T-helper 2 cell treated with Interferon-gamma antibody and Interleukin-4, amounts not matched to agents 5 μg/mL and 100 μg/mL, for 36 hours (primary cell): ENCODE data around the gene HDLBP.
A peak's percentile ranks its signal among the peaks of the same experiment; 100 is the strongest.

Experiments used
- DNase-seq: peaks from one replicate; pipeline ENCODE4 v3.0.0; 2021; ENCODE audit warnings: low spot score
- H3K27ac Mint-ChIP-seq: one replicate; pipeline ENCODE4 v1.8.0; 2021; ENCODE audit warnings: mild to moderate bottlenecking, mixed read lengths
- H3K27me3 Mint-ChIP-seq: one replicate; pipeline ENCODE4 v1.8.0; 2021; ENCODE audit warnings: low read depth, mixed read lengths
- H3K36me3 Mint-ChIP-seq: one replicate; pipeline ENCODE4 v1.8.0; 2021; ENCODE audit warnings: low read depth, mixed read lengths
- H3K4me1 Mint-ChIP-seq: one replicate; pipeline ENCODE4 v1.8.0; 2021; ENCODE audit warnings: low read depth, mixed read lengths
- H3K4me3 Mint-ChIP-seq: one replicate; pipeline ENCODE4 v1.8.0; 2022; ENCODE audit warnings: mild to moderate bottlenecking, moderate library complexity, mixed read lengths
- H3K9me3 Mint-ChIP-seq: one replicate; pipeline ENCODE4 v1.8.0; 2021; ENCODE audit warnings: mixed read lengths

HDLBP gene

DNA sequence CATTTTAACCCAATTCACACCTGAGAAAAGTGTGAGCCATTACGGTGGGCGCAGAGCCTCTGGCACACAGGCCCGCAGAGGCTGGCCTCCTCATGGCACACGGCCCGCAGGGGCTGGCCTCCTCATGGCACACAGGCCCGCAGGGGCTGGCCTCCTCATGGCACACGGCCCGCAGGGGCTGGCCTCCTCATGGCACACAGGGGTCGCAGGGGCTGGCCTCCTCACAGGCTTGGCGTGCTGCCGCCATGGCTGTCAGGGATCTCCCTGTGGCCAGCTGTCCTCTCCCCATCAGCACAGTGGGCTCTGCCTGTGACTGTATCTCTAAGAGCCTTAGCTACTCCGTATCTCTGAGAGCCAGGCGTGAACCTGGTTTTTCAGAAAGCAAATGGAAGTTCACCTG lies 102.4 kb downstream of the HDLBP start:
- Mint-ChIP-seq H3K27me3 (peaks cover 7% of the 10 kb centered on the region), H3K36me3 (no peaks in the 10 kb centered on the region), H3K4me3 (no peak overlapping the region)

DNA sequence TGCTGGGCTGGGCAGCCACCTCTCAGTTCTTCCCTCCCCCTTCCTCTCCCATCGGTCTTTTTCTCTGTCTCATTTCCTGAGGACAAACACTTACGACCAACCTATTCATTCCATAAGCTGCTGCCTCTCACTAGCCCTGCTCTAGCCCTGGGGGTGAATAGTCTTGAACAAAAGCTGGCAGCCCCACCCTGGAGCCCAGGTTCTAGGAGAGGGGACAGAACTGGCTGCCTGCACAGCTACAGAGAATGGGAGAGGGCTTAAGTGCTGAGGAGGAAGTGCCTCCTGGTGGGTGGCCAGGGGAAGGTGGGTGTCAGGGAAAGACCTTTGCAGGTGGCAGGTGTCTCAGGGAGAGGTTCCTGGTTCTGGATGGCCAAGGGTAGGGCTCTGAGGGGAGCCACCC lies 104.2 kb downstream of the HDLBP start:
- Mint-ChIP-seq H3K36me3 (no peaks in the 10 kb centered on the region), H3K4me1 (no peaks in the 10 kb centered on the region), H3K27me3 (peaks cover under 1% of the 10 kb centered on the region), H3K27ac (no peak overlapping the region), H3K4me3 (no peak overlapping the region), H3K9me3 (no peaks in the 10 kb centered on the region)
- no peak for DNase-seq

More for the DNA sequence above, 102.4 kb downstream of the HDLBP start:
- no peaks in the 10 kb centered on the region for H3K9me3 Mint-ChIP-seq
- H3K27ac Mint-ChIP-seq, result no peak overlapping the region
- no peaks in the 10 kb centered on the region for H3K4me1 Mint-ChIP-seq
- DNase-seq, result no peak

DNA sequence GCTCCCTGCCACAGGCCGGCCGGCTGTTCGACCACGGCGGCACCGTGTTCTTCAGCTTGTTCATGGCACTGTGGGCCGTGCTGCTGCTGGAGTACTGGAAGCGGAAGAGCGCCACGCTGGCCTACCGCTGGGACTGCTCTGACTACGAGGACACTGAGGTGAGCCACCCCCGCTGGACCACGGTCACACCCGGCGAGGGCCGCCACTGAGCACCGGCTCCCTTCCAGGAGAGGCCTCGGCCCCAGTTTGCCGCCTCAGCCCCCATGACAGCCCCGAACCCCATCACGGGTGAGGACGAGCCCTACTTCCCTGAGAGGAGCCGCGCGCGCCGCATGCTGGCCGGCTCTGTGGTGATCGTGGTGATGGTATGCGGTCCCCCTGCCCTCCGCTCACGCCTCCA lies 106.2 kb downstream of the HDLBP start:
- no peaks in the 10 kb centered on the region for H3K36me3 Mint-ChIP-seq
- H3K27ac Mint-ChIP-seq, result no peak overlapping the region

DNA sequence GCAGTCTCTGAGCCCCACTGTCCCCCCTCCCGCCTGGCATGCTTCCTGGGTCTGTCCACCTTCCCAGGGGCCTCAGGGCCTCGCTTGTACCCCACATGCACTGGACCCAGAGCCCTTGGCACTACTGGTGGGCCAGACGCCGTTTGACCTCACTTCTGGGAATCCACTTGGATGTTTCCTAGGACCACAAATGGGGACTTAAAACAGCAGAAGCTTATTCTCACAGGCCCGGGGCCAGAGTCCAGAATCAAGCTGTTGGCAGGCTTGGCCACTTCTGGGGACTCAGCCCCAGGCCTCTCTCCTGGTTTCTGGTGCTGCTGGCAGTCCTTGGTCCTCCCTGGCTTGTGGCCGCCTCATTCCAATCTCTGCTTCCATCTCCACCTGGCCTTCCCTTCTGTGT lies 107.4 kb downstream of the HDLBP start:
- Mint-ChIP-seq H3K9me3 (no peaks in the 10 kb centered on the region), H3K36me3 (no peaks in the 10 kb centered on the region), H3K27me3 (no peaks in the 10 kb centered on the region), H3K27ac (peak overlapping the region; percentile 1), H3K4me1 (no peaks in the 10 kb centered on the region), H3K4me3 (no peak overlapping the region)
- DNase-seq, result no peak

More for the DNA sequence above, 106.2 kb downstream of the HDLBP start:
- Mint-ChIP-seq H3K4me3 (no peak overlapping the region), H3K27me3 (no peaks in the 10 kb centered on the region), H3K4me1 (no peaks in the 10 kb centered on the region), H3K9me3 (no peaks in the 10 kb centered on the region)
- DNase-seq, result no peak

DNA sequence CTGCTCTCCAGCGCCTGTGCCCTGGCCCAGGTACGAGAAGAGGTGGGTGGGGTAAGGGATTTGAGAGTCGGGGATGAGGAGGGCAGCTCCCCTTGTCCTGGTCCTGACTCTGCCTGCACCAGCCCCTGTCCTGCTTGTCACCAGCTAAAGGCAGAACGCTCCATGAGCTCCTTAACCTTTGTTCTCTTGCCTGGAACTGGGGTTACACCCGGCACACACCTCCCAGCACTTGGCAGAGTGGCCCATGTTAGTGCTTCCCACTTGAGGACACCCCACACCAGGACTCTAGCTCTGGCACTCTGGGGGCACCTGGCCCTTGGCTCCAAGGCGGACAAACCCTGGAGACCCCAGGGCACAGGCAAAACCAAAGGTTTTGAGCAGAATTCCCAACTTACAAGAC lies 107.8 kb downstream of the HDLBP start:
- no peak overlapping the region for H3K4me3 Mint-ChIP-seq
- H3K27me3 Mint-ChIP-seq, result no peaks in the 10 kb centered on the region
- DNase-seq, result no peak
- no peaks in the 10 kb centered on the region for H3K4me1 Mint-ChIP-seq
- no peaks in the 10 kb centered on the region for H3K9me3 Mint-ChIP-seq
- no peaks in the 10 kb centered on the region for H3K36me3 Mint-ChIP-seq
- no peak overlapping the region for H3K27ac Mint-ChIP-seq

DNA sequence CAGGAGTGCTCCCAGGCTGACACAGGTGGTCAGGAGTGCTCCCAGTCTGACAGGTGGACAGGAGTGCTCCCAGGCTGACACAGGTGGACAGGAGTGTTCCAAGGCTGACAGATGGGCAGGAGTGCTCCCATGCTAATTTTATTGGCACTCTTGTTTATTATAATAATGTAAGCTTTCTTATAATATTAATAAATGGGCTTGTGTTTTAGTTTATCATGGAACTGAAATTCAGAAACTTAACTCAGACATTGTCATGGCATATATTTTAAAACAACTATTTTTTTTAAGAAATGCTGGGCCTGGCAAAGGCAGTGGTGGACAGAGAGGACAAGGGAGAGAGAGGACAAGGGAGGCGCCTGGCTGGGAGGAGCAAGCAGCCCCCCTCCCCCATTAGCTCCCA lies 108.3 kb downstream of the HDLBP start:
- Mint-ChIP-seq H3K4me3 (no peak overlapping the region), H3K9me3 (no peaks in the 10 kb centered on the region), H3K27me3 (no peaks in the 10 kb centered on the region), H3K27ac (no peak overlapping the region), H3K4me1 (no peaks in the 10 kb centered on the region), H3K36me3 (no peaks in the 10 kb centered on the region)
- DNase-seq, result no peak

DNA sequence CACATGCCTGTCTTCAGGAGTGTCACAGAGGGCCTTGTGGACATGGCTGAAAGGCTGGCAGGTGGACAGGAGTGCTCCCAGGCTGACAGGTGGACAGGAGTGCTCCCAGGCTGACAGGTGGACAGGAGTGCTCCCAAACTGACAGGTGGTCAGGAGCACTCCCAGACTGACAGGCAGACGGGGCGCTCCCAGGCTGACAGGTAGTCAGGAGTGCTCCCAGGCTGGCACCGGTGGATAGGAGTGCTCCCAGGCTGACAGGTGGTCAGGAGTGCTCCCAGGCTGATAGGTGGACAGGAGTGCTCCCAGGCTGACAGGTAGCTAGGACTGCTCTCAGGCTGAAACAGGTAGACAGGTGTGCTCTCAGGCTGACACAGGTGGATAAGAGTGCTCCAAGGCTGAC lies 110.4 kb downstream of the HDLBP start:
- no peak overlapping the region for H3K27ac Mint-ChIP-seq
- H3K4me1 Mint-ChIP-seq, result no peaks in the 10 kb centered on the region
- H3K36me3 Mint-ChIP-seq, result no peaks in the 10 kb centered on the region
- no peak overlapping the region for H3K4me3 Mint-ChIP-seq
- no peaks in the 10 kb centered on the region for H3K9me3 Mint-ChIP-seq
- no peak for DNase-seq
- H3K27me3 Mint-ChIP-seq, result no peaks in the 10 kb centered on the region

DNA sequence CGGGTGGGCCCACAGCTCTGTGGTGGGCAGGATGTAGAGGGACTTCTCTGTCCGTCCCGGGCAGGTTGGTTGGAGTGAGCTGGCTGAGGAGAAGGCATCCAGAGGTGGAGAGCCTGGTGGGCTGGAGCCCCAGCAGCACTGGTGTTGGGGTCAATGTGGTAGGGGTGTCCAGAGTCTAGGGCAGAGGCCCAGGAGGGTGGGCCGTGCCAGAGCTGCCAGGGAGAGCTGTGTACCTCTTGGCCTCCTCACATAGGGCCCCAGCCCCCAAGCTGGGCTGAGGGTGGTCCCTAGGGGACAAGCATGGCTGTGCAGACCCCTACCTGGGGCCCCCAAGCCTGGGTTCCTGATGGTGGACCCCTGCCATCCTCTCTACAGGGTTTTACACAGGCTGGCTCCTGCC lies 111.0 kb downstream of the HDLBP start:
- no peaks in the 10 kb centered on the region for H3K36me3 Mint-ChIP-seq
- H3K27me3 Mint-ChIP-seq, result no peaks in the 10 kb centered on the region
- H3K27ac Mint-ChIP-seq, result no peak overlapping the region
- no peak for DNase-seq
- H3K4me3 Mint-ChIP-seq, result no peak overlapping the region
- no peaks in the 10 kb centered on the region for H3K9me3 Mint-ChIP-seq
- H3K4me1 Mint-ChIP-seq, result no peaks in the 10 kb centered on the region

DNA sequence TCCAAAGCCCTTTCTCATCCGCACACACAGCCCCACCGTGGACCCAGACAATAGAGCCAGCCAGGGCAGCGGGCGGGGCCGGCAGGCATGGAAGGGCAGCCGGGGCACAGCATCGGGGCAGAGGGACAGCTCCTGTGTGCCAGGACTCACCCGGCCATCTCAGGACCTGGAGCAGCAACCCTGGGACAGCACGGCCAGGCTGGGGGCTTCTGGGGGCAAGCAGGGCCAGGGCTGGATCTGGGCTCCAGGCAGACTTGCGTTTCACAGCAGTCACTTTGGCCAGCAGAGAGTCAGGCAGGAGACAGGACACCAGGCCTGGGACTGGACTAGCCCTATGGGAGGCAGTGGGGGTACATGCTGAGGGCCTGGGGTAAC lies 111.5 kb downstream of the HDLBP start:
- Mint-ChIP-seq H3K36me3 (no peaks in the 10 kb centered on the region), H3K4me1 (no peaks in the 10 kb centered on the region), H3K4me3 (no peak overlapping the region), H3K9me3 (no peaks in the 10 kb centered on the region), H3K27ac (no peak overlapping the region), H3K27me3 (no peaks in the 10 kb centered on the region)
- no peak for DNase-seq

DNA sequence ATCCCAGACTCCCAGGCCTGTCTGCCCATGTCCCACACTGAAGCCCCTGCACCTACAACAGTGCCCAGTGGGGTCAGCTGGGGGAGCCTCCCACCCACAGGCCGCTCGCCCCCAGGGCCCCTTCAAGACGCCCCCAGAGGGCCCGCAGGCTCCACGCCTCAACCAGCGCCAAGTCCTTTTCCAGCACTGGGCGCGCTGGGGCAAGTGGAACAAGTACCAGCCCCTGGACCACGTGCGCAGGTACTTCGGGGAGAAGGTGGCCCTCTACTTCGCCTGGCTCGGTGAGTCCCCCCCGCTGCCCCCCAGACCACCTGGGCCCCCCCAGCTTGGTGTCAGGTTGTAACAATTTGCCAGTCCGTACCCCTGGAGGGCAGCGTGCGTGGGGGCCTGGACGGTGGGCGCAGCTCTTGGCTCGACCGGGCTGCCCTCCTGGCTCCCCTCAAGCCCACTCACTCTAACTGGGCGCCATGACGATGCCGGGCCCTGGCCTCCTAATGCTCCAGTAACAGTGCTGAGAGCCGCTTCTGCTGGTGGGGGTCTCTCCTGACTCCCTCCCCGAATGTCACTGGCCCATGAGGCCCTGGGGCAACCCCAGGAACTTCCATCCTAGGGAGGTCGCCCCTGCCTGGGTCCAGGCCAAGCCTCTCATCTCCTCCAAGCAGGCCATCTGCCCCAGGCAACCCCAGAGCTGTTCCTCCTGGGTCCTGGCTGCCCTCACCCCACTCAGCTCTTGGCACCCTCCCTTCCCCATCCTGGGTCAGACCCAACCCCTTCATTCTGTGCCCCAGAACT lies 112.1 kb downstream of the HDLBP start:
- DNase-seq, result no peak
- H3K4me3 Mint-ChIP-seq, result no peak overlapping the region
- no peaks in the 10 kb centered on the region for H3K36me3 Mint-ChIP-seq
- H3K27me3 Mint-ChIP-seq, result no peaks in the 10 kb centered on the region
- H3K27ac Mint-ChIP-seq, result no peak overlapping the region
- H3K4me1 Mint-ChIP-seq, result no peaks in the 10 kb centered on the region
- no peaks in the 10 kb centered on the region for H3K9me3 Mint-ChIP-seq

DNA sequence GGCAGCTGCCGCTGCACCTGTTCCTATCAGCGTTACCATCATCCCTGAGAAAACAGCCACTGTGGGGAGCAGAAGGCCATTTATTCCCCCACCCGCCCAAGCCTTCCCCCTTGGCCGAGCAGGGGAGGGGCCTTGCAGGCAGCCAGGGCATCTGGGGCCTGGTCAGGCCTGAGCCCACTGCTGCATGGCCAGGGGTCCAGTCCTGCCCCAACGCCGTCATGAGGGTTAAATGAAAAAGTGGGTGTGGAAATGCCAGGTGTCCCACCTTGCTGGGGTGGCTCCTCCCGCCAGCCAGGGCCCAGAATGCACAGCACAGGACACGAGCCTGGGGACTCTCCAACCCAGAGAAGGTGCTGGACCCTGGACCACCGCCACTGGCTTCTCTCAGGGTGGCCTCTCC lies 112.8 kb downstream of the HDLBP start:
- H3K4me1 Mint-ChIP-seq, result no peaks in the 10 kb centered on the region
- no peaks in the 10 kb centered on the region for H3K9me3 Mint-ChIP-seq
- H3K27ac Mint-ChIP-seq, result no peak overlapping the region
- no peaks in the 10 kb centered on the region for H3K27me3 Mint-ChIP-seq
- H3K36me3 Mint-ChIP-seq, result no peaks in the 10 kb centered on the region
- DNase-seq, result no peak
- no peak overlapping the region for H3K4me3 Mint-ChIP-seq

DNA sequence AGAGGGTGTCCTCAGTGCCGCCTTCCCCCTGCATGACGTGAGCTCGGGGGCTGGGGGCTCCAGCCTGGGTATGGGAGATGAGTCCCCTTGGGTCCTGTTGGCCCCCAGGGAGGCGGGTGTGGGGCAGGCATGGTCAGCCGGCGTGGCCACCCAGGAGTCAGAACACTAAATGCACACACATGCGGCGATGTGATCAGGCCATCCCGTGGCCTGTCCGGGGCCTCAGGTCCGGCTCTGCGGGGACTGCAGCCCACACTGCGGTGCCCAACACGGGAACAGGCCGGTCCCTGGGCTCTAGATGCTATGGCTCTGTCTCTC lies 113.2 kb downstream of the HDLBP start:
- Mint-ChIP-seq H3K36me3 (no peaks in the 10 kb centered on the region), H3K27ac (no peak overlapping the region), H3K9me3 (no peaks in the 10 kb centered on the region), H3K27me3 (no peaks in the 10 kb centered on the region), H3K4me3 (no peak overlapping the region), H3K4me1 (no peaks in the 10 kb centered on the region)
- no peak for DNase-seq

DNA sequence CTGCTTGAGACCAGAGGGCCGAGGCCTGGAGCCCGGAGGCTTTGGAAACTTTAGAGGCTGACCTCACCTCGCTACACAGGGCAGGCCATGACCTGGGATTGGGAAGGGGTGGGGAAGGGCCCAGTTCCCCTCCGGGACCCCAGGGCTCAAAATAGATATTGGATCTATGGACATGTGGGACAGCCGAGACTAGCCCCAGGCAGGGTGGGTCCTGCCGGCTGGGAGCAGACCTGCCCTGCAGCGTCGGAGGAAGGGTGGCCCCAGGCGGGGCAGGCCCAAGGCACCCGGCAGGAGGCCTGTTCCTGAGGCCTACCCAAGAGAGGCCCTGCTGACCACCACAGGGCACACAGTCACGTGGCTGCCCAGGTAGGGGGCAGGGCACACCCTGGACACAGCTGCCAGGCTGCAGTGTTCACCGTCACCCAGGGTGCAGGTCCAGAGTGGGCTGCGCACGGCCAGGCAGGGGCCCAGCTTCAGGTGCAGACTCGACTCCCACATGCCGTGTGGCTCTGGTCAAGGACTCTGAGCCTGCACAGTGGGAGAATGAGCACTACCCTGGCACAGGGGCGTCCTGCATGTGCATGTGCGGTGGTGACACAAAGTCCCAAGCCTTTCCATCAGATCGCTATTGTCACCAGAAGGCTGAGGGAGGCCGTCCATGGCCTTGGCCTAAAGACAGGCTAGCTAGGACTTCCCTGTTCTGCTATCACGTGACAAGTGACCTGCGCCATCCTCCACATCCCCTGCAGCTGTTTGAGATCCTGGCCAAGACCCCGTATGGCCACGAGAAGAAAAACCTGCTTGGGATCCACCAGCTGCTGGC lies 113.8 kb downstream of the HDLBP start:
- Mint-ChIP-seq H3K4me1 (no peaks in the 10 kb centered on the region), H3K27me3 (no peaks in the 10 kb centered on the region), H3K27ac (no peak overlapping the region), H3K9me3 (no peaks in the 10 kb centered on the region), H3K4me3 (no peak overlapping the region), H3K36me3 (no peaks in the 10 kb centered on the region)
- no peak for DNase-seq

DNA sequence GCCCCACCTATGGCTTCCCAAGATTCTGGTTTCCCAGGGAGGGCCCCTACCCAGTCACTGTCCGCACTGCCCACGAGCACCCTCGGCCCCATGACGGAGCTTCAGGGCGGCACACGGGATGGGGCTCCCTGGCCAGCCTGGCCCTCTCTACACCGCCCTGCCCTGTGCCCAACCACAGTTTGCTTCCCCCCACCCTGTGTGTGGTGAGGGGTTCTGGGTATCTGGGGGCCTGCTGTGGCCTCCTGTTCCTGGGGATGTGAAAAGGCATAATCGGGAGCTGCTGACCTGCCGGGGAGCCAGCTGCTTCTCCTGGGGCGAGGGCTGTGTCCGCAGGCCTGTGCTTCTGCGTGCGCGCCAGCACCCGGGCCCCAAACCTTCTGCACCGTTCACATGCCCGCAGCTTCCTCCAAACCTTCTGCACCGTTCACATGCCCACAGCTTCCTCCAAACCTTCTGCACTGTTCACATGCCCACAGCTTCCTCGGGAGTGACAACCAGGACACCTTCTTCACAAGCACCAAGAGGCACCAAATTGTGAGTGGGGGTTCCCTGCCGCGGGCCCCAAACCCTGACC lies 114.6 kb downstream of the HDLBP start:
- H3K36me3 Mint-ChIP-seq, result no peaks in the 10 kb centered on the region
- DNase-seq, result no peak
- no peak overlapping the region for H3K4me3 Mint-ChIP-seq
- no peaks in the 10 kb centered on the region for H3K4me1 Mint-ChIP-seq
- H3K27me3 Mint-ChIP-seq, result no peaks in the 10 kb centered on the region
- no peaks in the 10 kb centered on the region for H3K9me3 Mint-ChIP-seq
- no peak overlapping the region for H3K27ac Mint-ChIP-seq
